ENCODE data around the gene ASPSCR1.
"Not testable (repeated sequence)": the region's sequence is repeated elsewhere in the genome, so short reads cannot be mapped to it uniquely, and the experiment has no call there.

The ASPSCR1 gene

DNA sequence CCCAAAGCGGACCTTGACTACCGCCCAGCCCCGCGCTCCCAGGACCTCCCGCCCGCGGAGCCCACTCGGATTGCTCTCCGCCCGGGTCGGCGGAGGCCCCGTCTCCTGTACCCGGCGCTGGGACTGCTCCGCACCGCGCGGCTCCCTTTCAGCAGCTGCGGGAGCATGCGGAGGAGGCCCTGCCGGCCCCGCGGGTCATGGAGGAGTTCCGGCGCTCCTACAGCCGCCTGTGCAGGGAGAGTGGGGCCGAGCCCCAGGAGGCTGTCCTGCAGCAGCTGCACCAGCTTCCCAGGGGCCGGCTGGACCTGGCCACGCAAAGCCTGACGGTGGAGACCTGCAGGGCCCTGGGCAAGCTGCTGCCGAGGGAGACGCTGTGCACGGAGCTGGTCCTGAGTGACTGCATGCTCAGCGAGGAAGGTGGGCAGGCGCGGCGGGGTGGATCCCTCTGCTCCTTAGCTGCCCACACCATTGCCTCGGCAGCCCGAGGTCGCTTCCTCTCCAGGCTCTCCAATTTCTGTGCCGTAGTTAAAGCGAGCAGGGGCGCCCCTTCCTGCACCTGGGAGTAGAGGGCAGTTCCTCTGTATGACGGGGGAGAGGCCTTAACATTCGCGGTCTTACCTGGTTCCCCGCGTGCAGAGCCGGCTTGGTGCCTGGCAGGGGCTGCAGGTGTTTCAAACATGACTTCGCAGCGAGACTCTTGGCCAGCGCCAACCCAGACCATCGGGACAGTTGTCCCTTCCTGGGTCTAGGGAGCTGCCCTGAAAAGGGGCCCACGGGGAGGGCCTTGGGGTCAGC is 46.2 kb downstream of the ASPSCR1 start:
- no peak for DNase-seq (ENCODE audit: low spot score)

DNA sequence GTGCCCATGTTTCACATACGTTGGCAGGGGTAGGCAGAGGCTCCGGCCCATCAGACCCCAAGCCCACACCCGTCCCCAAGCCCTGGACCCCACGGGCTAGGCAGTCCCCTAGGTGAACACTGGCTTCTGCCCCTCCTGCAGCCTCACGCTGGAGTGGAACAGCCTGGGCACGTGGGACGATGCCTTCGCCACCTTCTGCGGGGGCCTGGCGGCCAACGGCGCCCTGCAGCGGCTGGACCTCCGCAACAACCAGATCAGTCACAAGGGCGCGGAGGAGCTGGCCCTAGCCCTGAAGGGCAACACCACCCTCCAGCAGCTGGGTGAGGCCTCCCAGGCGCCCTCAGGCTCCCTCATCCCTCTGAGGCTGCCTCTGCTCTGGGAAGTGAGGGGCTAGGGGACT is 47.4 kb downstream of the ASPSCR1 start:
- DNase-seq (ENCODE audit: low spot score), result no peak

DNA sequence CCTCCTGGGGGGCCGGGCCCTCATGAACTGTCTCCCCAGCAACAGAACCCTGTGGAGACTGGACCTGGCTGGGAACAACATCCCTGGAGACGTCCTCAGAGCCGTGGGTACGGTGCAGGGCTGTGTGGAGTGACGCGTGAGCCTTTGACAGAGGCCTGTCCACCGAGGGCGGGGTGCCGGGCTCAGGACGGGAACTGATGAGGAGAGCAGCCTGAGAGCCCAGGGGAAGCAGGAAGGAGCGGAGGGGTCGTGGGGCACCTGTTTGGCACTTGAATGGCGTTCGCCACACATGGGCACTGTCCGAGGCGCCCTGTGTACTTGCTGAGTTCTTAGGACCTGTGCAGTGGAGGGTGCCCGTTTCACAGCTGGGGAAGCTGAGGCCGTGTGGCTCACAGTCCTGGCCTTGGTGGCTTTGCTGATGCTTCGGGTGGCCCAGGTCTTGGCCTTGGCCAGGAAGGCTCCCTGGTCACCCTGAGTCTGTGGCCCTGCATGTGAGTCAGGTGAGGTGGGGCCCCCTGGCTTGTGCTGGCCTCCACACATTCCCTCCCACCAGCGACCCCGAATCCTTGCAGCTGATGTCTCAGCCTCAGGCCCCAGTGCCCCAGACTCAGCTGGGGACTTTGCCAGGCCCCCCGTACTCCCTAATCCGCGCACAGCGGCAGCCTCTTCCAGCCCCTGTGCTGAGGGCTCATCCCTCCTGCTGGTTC is 48.1 kb downstream of the ASPSCR1 start:
- DNase-seq (ENCODE audit: low spot score), result no peak

DNA sequence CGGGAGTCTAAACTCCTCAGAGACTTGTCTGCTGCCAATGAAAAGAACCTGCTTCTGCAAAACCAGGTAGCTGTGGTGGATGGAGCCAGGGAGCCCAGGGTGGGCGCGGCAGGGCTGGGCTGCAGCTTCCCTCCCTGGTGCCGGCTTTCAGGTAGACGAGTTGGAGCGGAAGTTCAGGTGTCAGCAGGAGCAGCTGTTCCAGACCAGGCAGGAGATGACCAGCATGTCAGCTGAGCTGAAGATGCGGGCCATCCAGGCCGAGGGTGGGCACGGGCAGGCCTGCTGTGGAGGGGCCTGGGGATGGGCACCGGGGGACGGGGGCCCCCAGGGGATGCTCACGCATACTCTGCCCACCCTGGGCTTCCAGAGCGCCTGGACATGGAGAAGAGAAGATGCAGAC is 50.8 kb downstream of the ASPSCR1 start:
- DNase-seq (ENCODE audit: low spot score), result no peak

DNA sequence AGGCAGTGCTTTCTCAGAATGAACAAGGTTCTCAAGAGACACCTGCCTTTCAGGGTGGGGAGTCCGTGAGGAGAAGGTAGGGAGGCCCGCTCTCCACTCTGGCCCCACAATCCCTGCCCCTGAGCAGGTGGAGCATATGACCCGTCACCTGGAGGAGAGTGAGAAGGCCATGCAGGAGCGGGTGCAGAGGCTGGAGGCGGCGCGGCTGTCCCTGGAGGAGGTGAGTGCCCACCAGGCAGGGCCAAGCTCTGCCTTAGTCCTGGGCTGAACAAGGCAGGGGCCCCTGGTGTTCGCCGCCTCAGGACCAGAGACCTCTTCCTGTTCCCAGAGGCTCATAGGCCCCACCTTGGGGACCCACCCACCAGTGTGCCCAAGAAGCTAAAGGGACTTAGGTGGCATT is 51.5 kb downstream of the ASPSCR1 start:
- DNase-seq (ENCODE audit: low spot score), result no peak

DNA sequence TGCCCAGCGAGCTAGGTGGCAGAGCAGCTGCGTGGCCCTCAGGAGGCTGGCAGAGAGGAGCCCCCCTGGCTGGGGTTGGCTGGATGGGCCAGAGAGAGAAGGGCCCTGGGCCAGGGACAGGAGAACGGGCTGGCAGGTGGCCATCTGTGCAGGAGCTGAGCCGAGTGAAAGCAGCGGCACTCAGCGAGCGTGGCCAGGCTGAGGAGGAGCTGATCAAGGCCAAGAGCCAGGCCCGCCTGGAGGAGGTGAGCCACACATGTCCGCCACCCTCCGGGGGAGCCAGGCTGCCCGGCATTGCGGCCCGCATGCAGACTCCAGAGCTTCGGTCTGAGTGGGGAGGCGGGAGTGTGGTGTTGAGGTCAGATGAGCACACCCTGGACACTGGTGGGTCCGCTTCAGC is 52.0 kb downstream of the ASPSCR1 start:
- DNase-seq (ENCODE audit: low spot score), result no peak

DNA sequence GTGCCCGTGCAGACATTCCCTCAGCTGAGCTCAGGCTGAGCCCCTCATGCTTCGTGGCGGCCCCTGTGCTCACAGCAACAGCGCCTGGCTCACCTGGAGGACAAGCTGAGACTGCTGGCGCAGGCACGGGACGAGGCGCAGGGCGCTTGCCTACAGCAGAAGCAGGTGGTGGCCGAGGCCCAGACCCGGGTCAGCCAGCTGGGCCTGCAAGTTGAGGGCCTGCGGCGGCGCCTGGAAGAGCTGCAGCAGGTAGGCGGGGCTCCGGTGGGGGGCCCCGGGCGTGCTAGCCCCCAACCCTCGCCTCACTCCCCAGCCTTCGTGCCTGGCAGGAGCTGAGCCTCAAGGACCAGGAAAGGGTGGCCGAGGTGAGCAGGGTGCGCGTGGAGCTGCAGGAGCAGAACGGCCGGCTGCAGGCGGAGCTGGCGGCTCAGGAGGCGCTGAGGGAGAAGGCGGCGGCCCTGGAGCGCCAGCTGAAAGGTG is 52.6 kb downstream of the ASPSCR1 start:
- no peak for DNase-seq (ENCODE audit: low spot score)

DNA sequence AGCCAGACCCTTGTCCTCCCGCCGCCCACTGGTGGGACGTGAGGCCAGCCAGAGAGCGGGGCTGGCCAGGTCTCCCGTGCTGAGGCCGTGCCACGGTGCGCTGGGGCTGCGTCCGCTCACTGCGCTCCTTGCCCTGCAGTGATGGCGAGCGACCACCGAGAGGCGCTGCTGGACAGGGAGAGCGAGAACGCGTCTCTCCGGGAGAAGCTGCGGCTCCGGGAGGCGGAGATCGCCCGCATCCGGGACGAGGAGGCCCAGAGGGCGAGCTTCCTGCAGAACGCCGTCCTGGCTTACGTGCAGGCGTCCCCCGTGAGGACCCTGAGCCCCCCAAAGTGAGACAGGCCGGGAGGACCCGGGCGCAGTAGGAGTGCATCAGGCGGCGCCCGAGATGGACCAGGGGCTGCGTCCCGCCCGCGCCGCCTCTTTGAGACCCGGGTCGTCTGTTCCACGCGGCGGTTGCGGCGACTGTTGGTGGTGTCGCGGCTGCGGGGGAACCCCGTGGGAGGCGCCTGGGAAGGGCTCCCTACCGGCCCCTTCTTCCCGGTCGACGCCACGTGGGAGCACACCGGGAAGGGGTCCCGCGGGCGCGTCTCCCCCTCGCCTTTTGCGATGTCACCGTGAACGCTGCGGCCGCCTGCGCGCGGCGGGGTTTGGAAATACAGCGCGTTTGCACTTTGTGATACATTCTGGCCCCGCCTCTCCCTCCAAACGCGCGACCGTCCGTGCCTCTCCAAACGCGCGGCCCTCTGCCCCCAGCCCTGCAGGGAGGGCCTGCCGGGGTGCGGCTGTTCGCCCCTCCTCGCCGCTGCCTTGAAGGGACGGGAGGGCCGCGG is 53.3 kb downstream of the ASPSCR1 start:
- peak; percentile 90 for DNase-seq (ENCODE audit: low spot score)

DNA sequence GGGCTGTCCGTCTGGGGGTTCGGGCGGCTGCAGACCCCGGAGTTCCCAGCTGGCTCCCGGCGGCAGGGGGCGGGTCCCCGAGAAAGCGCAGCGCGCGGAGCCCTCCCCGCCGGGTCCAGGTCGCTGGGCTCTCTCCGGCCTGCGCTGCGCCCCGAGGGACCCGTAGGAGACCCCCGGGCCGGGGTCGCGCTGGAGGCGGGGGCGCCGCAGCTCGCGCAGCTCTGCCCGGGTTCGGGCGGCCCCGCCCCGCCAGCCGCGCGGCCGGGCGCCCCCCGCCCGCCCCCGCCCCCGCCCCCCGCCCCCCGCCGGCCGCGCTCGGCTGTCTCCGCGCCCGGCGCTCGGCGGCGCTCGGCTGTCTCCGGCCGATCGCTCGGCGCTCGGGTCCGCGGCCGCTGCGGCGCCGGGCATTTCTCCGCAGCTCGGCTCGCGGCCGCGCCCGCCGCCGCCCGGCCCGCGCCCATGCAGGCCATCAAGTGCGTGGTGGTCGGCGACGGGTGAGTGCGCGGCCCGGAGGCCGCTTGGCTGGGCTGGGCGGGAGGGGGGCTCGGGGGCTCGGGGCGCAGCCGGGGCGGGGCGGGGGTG is 54.0 kb downstream of the ASPSCR1 start, which contains the start of gene RAC3:
Gene RAC3, plus strand, starts transcription at position 376 of the 582 bp plus-strand sequence. Its CDS starts 84 bp downstream, at position 460.
- DNase-seq (ENCODE audit: low spot score), result no peak

DNA sequence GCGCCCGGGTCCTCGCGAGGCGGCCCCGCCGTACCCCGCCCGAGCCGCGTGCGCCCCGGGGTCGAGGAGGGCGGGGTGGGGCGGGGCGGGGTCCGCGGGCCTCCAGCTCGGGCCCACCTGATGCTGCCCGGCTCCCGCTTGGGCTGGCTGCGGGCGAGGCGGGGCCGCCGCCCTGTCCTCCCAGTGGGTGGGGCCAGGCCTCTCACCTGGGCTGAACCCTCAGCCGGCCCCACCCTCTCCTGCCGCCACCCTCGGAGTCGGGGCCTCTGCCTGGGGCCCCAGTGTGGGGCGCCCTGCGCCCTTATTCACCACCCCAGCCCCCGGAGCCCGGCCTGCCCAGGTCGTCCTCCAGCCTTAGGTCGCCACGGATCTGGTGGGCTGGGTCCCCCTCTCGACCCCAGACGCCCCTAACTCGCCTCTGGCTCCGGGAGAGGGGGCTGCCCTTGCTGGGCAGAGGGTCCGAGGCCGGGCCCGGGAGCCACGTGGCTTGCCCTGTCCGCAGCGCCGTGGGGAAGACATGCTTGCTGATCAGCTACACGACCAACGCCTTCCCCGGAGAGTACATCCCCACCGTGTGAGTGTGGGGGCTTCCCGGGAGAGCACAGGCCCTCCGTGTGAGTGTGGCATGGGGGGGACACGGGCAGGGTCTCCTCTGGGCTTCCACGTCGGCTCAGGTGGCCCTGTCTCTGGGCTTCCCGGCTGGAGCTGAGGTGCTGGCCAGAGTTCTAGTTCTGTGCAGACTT is 54.6 kb downstream of the ASPSCR1 start:
- no peak for DNase-seq (ENCODE audit: low spot score)

DNA sequence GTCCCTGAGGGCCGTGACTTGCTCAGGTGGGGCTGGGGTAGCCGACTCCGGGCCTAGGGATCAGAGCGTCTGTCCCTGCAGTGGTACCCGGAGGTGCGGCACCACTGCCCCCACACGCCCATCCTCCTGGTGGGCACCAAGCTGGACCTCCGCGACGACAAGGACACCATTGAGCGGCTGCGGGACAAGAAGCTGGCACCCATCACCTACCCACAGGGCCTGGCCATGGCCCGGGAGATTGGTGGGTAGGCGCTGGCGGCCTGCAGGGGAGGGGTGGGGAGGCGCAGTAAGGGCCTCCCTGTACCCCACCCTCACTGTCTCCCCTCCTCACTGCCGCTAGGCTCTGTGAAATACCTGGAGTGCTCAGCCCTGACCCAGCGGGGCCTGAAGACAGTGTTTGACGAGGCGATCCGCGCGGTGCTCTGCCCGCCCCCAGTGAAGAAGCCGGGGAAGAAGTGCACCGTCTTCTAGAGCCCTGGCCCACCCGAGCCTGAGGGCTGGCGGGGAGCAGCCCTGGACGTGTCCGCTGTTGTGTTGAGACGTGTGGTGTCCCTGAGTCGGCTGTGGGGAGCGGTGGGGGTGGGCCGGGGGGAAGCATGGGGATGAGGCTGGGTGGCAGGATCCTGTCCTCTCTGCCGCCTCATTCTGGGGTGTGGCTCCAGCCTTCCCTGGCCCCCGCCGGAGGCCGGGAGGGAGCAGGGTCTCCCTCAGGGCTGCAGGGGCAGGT is 56.1 kb downstream of the ASPSCR1 start:
- no peak for DNase-seq (ENCODE audit: low spot score)

DNA sequence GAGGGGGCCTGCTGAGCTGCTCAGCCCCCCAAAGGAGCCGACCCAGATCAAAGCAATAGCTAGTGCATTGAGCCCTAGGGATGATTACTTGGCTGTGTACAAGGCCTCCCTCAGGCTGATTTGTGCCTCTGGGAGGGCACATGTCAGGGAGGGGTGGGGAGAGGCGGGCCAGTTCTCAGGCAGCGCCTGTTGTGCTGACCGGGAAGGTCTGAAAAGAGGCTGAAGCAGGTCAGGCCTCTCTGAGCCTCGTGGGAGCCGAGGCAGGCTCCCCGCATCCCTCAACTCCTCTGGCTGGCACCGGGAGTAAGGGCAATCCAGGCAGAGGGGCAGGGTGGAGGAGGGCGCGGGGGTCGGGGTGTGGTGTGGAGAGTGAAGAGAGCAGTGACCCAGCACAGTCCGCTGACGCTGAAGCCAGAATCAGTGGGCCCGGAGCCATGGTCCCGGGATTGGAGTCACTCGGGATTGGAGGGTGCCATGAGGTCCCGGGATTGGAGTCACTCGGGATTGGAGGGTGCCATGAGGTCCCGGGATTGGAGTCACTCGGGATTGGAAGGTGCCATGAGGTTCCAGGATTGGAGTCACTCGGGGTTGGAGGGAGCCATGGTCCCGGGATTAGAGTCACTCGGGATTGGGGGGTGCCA is 57.1 kb downstream of the ASPSCR1 start:
- DNase-seq (ENCODE audit: low spot score), result no peak

DNA sequence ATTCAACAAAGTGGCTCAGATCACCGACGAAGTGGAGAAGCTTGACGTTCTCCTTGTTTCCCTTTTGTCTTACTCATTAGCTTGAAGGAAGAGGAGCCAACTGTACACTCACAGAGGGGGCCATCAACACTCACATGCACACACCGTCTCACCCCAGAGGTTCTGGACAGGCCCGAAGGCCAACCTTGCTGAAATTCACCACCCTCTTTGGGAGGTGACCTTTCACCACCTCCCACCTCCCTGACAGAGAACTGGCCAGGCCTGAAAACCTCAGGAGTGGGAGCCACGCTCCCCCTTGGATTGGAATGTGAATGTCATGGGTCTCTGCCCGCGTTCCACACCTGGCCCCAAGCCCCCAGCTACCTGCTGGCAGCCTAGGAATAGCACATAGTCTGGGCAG is 58.1 kb downstream of the ASPSCR1 start:
- DNase-seq (ENCODE audit: low spot score), result no peak

DNA sequence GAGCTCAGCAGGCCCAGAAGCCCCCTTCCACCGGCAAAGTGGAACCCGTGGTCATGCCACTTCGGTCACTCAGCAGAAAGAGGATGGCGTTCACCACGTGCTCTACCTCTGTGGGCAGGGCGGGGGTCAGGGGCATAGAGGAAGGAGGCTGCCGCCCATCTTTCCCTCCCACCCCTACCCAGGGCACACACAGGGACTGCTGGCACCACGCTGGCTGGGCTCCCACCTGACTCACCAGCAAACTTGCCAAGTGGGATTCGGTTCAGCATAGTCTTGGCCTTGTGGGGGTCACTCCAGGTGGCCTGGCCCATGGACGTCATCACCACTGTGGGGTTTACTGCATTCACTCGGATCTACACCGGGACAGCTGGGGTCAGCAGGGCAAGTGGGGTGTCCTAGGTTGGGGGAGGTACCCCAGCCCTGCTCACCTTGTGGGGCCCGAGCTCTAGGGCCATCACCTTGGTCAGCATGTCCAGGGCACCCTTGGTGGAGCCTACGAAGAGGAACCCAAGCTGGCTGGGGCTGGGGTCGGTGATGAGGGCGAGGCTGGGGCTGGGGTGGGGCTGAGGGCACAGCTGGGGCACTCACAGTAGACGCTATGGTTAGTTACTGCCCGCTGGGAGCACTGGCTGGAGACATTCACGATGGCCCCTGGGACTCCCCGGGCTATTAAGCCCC is 58.7 kb downstream of the ASPSCR1 start:
- no peak for DNase-seq (ENCODE audit: low spot score)

DNA sequence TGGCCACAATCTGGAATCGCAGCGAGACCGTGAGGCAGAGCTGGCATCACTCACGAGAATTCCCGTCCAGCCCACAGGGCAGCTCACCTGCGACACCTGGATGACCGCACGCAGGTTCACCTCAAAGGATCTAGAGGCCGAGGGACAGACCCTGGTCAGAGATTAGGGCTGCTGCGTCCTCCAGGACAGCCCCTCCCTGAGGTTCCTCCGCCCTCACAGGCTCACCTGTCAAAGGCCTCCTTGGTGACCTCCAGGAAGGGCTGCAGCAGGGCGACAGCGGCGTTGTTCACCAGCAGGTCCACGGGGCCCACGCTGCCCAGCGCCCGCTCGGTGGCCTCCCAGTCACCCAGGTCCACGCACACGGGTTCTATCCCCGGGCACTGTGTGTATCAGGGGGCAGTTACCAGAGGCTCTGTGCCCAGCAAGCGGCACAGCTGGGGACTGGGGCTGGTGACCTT is 59.2 kb downstream of the ASPSCR1 start:
- DNase-seq (ENCODE audit: low spot score), result no peak

DNA sequence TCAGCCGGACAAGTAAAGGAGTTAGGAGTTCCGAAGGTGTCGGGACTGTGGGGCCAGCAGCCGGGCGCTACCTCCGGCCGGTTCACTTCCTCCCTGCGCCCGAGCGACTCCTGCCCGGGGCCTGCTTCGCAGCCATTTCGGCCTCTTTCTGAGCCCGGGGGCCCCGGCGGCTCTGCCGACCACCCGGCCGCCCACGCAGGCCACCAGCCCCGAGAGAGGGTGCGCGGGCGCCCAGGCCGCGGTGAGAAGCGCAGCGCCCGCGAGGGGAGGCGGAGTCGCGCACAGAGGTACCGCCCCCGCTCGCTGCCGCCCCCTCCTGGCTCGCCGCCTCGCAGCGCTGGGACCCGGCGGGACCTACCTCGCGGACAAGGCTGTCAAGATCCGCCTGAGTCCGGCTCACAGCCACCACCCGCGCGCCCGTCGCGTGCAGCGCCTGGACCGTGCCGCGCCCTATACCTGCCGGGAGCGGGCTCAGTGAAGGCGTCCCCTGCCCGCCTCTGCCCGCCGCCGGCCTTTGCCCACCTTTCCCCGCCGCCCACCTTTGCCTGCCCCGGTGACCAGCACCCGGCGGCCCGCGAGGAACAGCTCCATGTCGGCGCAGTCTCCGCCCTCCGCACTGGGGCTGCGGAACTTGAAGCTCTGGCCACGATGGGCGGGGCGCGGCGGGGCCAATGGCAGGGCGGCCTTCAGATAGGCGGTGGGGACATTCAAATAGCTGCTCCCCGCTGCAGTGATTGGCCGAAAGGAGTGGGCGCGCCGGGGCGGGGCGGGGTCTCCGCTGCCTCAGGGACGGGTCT is 59.9 kb downstream of the ASPSCR1 start, which contains the start of gene DCXR:
Gene DCXR, minus strand, starts transcription at position 606 of the 797 bp plus-strand sequence. Its CDS starts 15 bp downstream, at position 591.
- DNase-seq (ENCODE audit: low spot score), result peak; percentile 96

DNA sequence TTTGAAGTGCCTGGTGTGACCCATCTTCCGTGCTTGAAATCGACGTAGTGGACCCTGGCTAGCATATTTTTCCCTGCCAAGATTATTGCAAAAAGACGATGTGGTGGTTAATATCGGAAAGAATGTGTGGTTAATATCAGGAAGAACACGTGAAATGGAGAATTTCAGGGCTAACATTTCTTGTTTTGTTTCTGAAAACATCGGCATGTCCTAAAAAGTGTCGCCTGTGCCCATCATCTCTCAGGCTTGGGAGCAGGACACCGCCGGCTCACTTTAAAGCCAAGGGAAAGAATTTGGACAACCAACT is 60.4 kb downstream of the ASPSCR1 start:
- no peak for DNase-seq (ENCODE audit: low spot score)

DNA sequence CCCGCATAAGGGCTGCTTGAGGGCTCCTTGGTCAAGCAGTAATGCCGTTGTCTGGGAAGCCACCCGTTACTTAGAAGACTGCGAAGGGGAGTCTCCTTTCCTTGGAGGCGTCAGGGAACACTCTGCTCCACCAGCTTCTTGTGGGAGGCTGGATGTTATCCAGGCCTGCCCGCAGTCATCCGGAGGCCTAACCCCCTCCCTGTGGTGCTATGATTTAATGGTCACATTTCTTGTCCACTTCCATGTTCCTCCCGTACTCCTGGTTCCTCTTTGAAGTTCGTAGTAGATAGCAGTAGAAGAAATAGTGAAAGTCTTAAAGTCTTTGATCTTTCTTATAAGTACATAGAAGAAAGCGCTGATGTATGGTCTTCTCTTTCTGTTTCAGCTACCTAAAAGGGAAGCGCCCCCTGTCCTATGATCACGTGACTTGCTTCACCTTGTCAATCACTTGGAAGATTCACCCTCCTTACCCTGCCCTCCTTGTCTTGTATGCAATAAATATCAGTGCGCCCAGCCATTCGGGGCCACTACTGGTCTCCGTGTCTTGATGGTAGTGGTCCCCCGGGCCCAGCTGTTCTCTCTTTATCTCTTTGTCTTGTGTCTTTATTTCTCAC is 61.5 kb downstream of the ASPSCR1 start:
- DNase-seq (ENCODE audit: low spot score), result not testable (repeated sequence)
